ENCODE data around the gene MOB2.

Gene MOB2

GRCh38 chr11:1470681-1471611 lies 15.6 kb downstream of the MOB2 start:
- DNase-seq = no peak

GRCh38 chr11:1469911-1470680 lies 16.5 kb downstream of the MOB2 start:
- no peak for DNase-seq

- DNase-seq = no peak
Measured at GRCh38 chr11:1469287-1469910, 17.2 kb downstream of the MOB2 start.

GRCh38 chr11:1468473-1469066 lies 18.0 kb downstream of the MOB2 start:
- no peak for DNase-seq

GRCh38 chr11:1468002-1468401 lies 18.6 kb downstream of the MOB2 start:
- no peak for DNase-seq

- no peak for DNase-seq
Measured at GRCh38 chr11:1467270-1467669, 19.3 kb downstream of the MOB2 start.

GRCh38 chr11:1466784-1467183 lies 19.8 kb downstream of the MOB2 start:
- DNase-seq = no peak

- DNase-seq = no peak
Measured at GRCh38 chr11:1463056-1463455, 23.5 kb downstream of the MOB2 start.

GRCh38 chr11:1462698-1462975 lies 23.9 kb downstream of the MOB2 start:
- no peak for DNase-seq

GRCh38 chr11:1461826-1462697 lies 24.5 kb downstream of the MOB2 start:
- DNase-seq = no peak

GRCh38 chr11:1460986-1461825 lies 25.4 kb downstream of the MOB2 start:
- no peak for DNase-seq

GRCh38 chr11:1460396-1460985 lies 26.1 kb downstream of the MOB2 start:
- DNase-seq = no peak

- DNase-seq = no peak
Measured at GRCh38 chr11:1459764-1460395, 26.7 kb downstream of the MOB2 start.

- no peak for DNase-seq
Measured at GRCh38 chr11:1459219-1459575, 27.4 kb downstream of the MOB2 start.

- peak; percentile 64 for DNase-seq
Measured at GRCh38 chr11:1458340-1459218, 28.0 kb downstream of the MOB2 start.

GRCh38 chr11:1457856-1458255 lies 28.7 kb downstream of the MOB2 start:
- no peak for DNase-seq

GRCh38 chr11:1457326-1457680 lies 29.3 kb downstream of the MOB2 start:
- DNase-seq = no peak

GRCh38 chr11:1456596-1457325 lies 29.8 kb downstream of the MOB2 start:
- no peak for DNase-seq

GRCh38 chr11:1456176-1456575 lies 30.4 kb downstream of the MOB2 start:
- DNase-seq = no peak
